RCC 7860 (cell line): ENCODE measurements around the gene GLOD4.

Source experiments
- DNase-seq: peaks from one replicate; pipeline ENCODE4 v3.0.0-alpha.2; 2015; ENCODE audit warnings: low spot score
- FAIRE-seq: peaks from 2 replicates; lab custom pipeline; 2012; peaks lifted over from hg19 to GRCh38; lab: Jason Lieb, UNC

The GLOD4 gene

GRCh38 chr17:745406-745805 is 36.7 kb downstream of the GLOD4 start:
- no peak for FAIRE-seq
- no peak for DNase-seq

GRCh38 chr17:744937-745336 is 37.1 kb downstream of the GLOD4 start:
- FAIRE-seq: no peak
- DNase-seq: no peak

- no peak for DNase-seq
- FAIRE-seq: no peak
These were observed 38.9 kb downstream of the GLOD4 start for GRCh38 chr17:743139-743538.

GRCh38 chr17:742147-742793 is 39.8 kb downstream of the GLOD4 start:
- DNase-seq (no peak), FAIRE-seq (no peak)

GRCh38 chr17:740240-741017 is 41.7 kb downstream of the GLOD4 start:
- FAIRE-seq (no peak), DNase-seq (no peak)

- no peak for DNase-seq
- FAIRE-seq: no peak
These were observed 44.4 kb downstream of the GLOD4 start for GRCh38 chr17:737561-738113.

DNA sequence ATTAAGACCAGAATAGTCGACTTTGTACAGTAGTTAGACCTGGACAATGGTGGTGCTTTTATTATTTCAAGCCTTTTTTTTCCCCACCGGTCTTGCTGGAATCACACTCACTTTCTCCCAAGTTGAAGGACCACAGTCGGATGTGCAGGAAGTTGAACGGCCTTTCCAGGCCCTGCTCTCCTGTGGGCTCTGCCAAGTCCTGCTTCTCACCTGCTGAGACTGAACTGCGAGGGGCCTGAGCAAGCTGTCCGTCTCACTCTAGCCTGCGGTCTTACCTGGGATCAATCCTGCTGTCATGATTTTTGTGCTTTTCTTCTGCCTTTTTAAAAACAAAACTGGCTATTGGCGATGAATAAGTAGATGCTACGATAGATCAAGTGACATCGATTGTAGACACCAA is 48.3 kb downstream of the GLOD4 start:
- no peak for DNase-seq

GRCh38 chr17:732902-733720 is 49.0 kb downstream of the GLOD4 start:
- DNase-seq: peak; percentile 25
- FAIRE-seq: no peak

More for the DNA sequence above, 48.3 kb downstream of the GLOD4 start:
- FAIRE-seq: no peak

GRCh38 chr17:732067-732901 is 49.8 kb downstream of the GLOD4 start, which contains the start of gene TLCD3A:
TSS of gene TLCD3A (plus strand) at chr17:732596. CDS start at chr17:732648, 52 bp downstream.
- no peak for FAIRE-seq
- peak; percentile 27 for DNase-seq

DNA sequence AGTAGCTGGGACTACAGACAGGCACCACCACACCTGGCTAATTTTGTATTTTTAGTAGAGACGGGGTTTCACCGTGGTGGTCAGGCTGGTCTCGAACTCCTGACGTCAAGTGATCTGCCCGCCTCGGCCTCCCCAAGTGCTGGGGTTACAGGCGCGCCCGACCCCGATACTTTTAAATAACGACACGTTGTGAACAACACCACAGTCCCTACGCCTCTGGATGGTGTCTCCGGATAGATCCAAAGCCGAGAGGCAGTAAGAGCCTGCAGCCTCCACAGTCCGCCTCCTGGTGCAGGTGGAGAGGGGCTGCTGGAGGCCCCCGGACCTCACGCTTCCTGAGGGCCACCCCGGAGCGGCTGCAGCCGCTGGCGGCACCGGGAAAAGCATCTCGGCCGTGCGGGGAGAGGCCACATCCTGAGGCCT is 50.4 kb downstream of the GLOD4 start:
- no peak for DNase-seq
- no peak for FAIRE-seq

DNA sequence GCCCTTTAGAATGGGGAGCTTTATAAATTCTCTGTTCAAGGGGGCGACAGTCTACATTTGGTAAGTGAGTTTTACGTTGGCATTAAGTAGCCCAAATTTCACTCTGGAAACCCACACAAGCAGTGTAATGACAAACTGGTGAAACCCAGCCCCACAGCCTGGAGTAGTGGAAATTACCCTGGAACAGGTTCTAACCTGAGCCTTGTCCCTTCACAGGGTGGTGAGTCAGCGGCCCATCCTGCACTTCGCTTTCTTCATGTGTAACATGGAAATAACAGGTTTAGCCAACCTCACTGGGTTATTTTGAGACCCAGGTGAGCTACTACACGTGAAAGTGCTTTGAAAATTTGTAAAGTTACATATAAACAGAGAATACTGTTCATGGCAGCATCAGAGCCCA is 53.2 kb downstream of the GLOD4 start:
- no peak for FAIRE-seq
- no peak for DNase-seq

DNA sequence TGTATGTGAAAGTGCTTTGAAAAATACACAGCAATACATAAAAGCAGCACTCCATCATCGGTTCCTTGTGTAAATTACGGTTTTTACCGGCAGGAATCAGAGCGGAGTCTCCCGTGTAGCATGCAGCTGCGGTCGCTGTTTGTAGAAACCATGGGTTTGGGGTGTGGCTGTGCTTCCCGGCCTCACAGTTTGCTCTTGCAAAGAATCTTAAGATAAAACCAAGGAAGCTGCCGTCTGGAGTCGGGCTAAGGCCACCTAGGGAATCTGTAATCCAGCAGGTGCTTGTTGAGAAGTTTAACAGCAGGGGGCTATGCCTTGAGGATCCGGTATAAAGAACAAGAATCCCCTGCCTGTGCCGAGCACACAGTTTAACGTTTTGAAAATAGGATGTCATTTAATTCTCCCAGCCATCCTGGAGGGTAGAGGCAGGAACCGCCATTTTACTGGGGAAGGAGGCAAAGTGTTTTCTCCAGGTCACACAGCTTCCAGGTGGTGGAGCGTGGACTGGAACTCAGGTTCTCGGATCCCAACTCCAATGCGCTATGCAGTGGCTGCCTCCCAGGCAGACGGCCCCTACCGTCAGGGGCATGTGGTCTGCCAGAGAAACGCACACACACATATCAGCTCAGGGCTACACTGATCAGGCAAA is 55.7 kb downstream of the GLOD4 start:
- FAIRE-seq (no peak), DNase-seq (no peak)

GRCh38 chr17:725746-726145 is 56.3 kb downstream of the GLOD4 start:
- no peak for DNase-seq
- no peak for FAIRE-seq

GRCh38 chr17:725084-725483 is 57.0 kb downstream of the GLOD4 start:
- no peak for DNase-seq
- FAIRE-seq: no peak

GRCh38 chr17:721540-721937 is 60.5 kb downstream of the GLOD4 start:
- DNase-seq: no peak
- no peak for FAIRE-seq

- no peak for DNase-seq
- FAIRE-seq: no peak
These were observed 61.2 kb downstream of the GLOD4 start for GRCh38 chr17:720706-721539.

- FAIRE-seq (no peak), DNase-seq (no peak)
These were observed 64.0 kb downstream of the GLOD4 start for GRCh38 chr17:718075-718474.
